Body of pancreas (tissue), 4 donors: Measurements from ENCODE around the gene PFKM. TPM values are rescaled to one million over a fixed set of nuclear protein-coding genes. Genes with fewer than 3 reads are reported as not detected.

Experiments
- ATAC-seq: fragments of 150-250 bp; one replicate; pipeline ENCODE4 v1.9.1; 2016
- DNase-seq, 4 donors: peaks; one replicate each; pipeline ENCODE4 v3.0.0-alpha.2; 2019
- H3K27ac ChIP-seq, 4 donors: fragments of 200-600 bp; sonication (generic); 1 replicate in 3 of 4; 2 replicates in 1 of 4; pipeline versions ENCODE4 v1.5.1 to v1.6.1; 2016 to 2019; ENCODE audit warnings: mild to moderate bottlenecking in 1 of 4, mixed read lengths in 1 of 4, moderate library complexity in 1 of 4
- H3K27me3 ChIP-seq, 2 donors: fragments of 200-600 bp; sonication (generic); one replicate each; pipeline ENCODE4 v1.6.0; 2016; ENCODE audit warnings: mild to moderate bottlenecking in 1 of 2
- H3K36me3 ChIP-seq, 2 donors: fragments of 200-600 bp; sonication (generic); replicated peaks in 1 of 2; 2 replicates each; pipeline ENCODE4 v1.5.1; 2016; ENCODE audit warnings: low read depth in 2 of 2; ENCODE audit not compliant: insufficient read depth in 1 of 2
- H3K4me1 ChIP-seq: fragments of 200-600 bp; sonication (generic); one replicate; pipeline ENCODE4 v1.6.0; 2016
- H3K4me3 ChIP-seq, 2 donors: fragments of 200-600 bp; sonication (generic); 1 replicate in 1 of 2; 2 replicates in 1 of 2; pipeline ENCODE4 v1.5.1; 2016 to 2019
- H3K9me3 ChIP-seq, 3 donors: fragments of 200-600 bp; sonication (generic); 1 replicate in 2 of 3; 2 replicates in 1 of 3; pipeline ENCODE4 v1.5.1; 2016
- POLR2A ChIP-seq, 3 donors: fragments of 450-650 bp; IDR thresholded peaks; one replicate each; pipeline ENCODE4 v1.6.1; 2016; ENCODE audit warnings: antibody characterized with exemption in 3 of 3, mild to moderate bottlenecking in 2 of 3
- WGBS, 2 donors: methylation state at CpG; one replicate each; pipeline ENCODE4 v1.1.5; 2017; 5-methylcytosine and 5-hydroxymethylcytosine counted together
- intact Hi-C: fragments of 100-400 bp; cut with DNase I; formaldehyde crosslinking; loops from one replicate; pipeline ENCODE4 v1.15.1; 2023
- total RNA-seq, 2 donors: library from RNA; depleted of rRNA; stranded (reverse); fragments of >200 nt; gene quantifications; one replicate each; pipeline ENCODE4 v1.1.0, GENCODE V29; 2016
- TF ChIP-seq, protein P1 (sequence below), 7 experiments: fragments of 450-650 bp in 4 of 7; fragments of 200-600 bp in 3 of 7; sonication (generic) in 3 of 7; IDR thresholded peaks; one replicate each; pipeline ENCODE4 v1.5.1; 2016 to 2019; ENCODE audit warnings: antibody characterized with exemption in 7 of 7

PFKM gene
- total RNA-seq, 2 donors from 2014 or later: 14.3 to 16.8 TPM

DNA sequence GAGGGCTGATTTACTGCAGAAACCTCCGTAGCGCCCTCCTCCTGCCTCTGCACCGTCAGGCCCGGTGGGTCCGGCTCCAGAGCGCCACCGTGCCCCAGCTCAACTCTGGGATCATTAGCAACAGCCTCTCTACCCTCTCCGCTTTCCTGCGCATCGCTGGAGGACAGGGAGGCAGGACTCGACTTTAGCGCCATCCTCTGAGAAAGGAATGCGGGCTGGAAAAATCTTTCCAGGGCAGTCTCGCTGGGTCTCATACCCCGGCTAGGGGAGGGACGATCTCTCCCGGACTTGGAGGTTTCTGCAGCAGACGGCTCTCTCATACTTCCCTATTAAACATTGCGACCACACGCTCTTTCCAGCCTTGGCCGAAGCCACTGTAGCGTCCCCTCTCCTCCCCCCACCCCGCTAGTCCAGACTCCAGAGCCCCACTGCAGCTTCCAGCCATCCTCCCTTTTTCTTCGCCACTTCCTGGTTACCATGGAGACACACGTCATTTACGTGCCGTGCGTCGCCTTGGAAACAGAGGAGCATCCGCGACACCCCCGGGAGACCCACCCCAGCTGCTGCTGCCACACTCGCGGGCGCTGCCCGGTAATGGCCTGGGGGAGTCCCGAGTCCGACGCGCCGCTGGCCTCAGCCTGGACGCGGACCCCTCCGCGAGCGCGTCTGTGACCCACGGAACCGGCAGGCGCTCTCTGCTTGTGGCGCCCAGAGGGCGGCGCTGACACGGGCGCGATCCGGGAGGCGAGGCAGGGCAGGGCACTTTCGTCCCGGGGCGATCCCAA lies 64.1 kb downstream of the PFKM start, which contains the start of gene CCDC184:
CCDC184 (plus strand) TSS at position 554 of the 785 bp plus-strand sequence. CDS start 479 bp downstream, outside the sequence.
- Histone ChIP-seq H3K4me1 (peaks cover 22% of the 10 kb centered on the region), H3K27ac (peak within 1 kb of the TSS in 2 of 4 donors; percentile 1 to 43), H3K36me3 (no peaks in the 10 kb centered on the region), H3K9me3 (no peaks in the 10 kb centered on the region), H3K4me3 (peak within 1 kb of the TSS; percentile 9 to 11), H3K27me3 (peaks cover 0 to 20% of the 10 kb centered on the region in 2 donors)
- intact Hi-C loops: no loop called here
- WGBS, 2 donors: 2% methylated on average over 27 to 59 of the region's 61 CpGs
- peak in 2 of 3 donors; percentile 20 to 36 for TF ChIP-seq POLR2A (IDR thresholded peaks at IDR 0.05)
- TF ChIP-seq, protein P1, sequence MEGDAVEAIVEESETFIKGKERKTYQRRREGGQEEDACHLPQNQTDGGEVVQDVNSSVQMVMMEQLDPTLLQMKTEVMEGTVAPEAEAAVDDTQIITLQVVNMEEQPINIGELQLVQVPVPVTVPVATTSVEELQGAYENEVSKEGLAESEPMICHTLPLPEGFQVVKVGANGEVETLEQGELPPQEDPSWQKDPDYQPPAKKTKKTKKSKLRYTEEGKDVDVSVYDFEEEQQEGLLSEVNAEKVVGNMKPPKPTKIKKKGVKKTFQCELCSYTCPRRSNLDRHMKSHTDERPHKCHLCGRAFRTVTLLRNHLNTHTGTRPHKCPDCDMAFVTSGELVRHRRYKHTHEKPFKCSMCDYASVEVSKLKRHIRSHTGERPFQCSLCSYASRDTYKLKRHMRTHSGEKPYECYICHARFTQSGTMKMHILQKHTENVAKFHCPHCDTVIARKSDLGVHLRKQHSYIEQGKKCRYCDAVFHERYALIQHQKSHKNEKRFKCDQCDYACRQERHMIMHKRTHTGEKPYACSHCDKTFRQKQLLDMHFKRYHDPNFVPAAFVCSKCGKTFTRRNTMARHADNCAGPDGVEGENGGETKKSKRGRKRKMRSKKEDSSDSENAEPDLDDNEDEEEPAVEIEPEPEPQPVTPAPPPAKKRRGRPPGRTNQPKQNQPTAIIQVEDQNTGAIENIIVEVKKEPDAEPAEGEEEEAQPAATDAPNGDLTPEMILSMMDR (IDR thresholded peaks at IDR 0.05): peak in 3 of 7 experiments; percentile 6 to 9 (median 8)
- DNase-seq (peak; percentile 38 to 72 (median 60)), ATAC-seq (peak; percentile 69)

DNA sequence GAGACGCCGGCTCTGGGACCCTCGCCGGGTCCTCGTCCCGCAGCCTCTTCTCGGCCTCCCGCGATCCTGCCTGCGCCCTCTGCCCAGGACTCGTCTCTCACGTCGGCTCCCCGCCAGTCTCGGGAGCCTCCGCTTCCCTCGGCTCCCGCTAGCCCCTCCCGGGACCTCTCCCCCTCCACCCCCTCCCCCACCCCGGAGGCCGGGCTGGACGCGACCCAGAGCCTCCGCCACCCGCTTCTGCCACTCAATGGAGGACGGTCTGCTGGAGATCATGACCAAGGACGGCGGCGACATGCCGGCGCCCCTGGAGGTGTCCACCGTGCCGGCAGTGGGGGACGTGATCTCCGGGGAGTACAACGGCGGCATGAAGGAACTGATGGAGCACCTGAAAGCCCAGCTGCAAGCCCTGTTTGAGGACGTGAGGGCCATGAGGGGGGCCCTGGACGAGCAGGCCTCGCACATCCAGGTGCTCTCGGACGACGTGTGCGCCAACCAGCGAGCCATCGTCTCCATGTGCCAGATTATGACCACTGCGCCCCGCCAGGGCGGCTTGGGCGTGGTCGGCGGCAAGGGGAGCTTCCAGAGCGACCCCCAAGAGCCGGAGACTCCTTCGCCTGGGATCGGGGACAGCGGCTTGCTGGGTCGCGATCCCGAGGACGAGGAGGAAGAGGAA lies 64.8 kb downstream of the PFKM start:
- peak in 1 of 4 donors; percentile 9 for DNase-seq
- no peak overlapping the region for H3K27ac ChIP-seq
- no peaks in the 10 kb centered on the region for H3K36me3 ChIP-seq
- intact Hi-C loops: no loop called here
- WGBS, 2 donors: 0 to 11% methylated on average over 11 to 49 of the region's 61 CpGs
- H3K4me3 ChIP-seq: peak overlapping the region; percentile 9 to 11
- H3K27me3 ChIP-seq: peaks cover 0 to 20% of the 10 kb centered on the region in 2 donors
- no peaks in the 10 kb centered on the region for H3K9me3 ChIP-seq
- peak; percentile 15 for ATAC-seq
- H3K4me1 ChIP-seq: peaks cover 22% of the 10 kb centered on the region
- TF ChIP-seq POLR2A (IDR thresholded peaks at IDR 0.05): no peak
- TF ChIP-seq, protein P1 (IDR thresholded peaks at IDR 0.05): no peak

DNA sequence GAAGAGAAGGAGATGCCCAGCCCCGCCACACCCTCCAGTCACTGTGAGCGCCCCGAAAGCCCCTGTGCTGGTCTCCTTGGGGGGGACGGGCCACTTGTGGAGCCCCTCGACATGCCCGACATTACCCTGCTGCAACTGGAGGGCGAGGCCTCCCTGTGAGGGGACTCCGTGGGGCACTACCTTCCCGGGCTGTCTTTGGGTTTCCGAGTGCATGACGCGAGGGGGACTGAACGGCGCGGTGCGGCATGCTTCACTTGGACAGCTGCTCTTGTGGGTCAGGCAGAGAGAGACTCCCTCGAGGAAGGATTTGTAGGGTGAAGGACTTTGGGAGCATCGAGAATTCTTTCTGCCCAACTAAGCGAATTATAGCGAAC lies 65.4 kb downstream of the PFKM start:
- ATAC-seq: no peak
- no peak for DNase-seq
- Histone ChIP-seq H3K4me1 (peaks cover 22% of the 10 kb centered on the region), H3K27ac (no peak overlapping the region), H3K4me3 (no peak overlapping the region), H3K36me3 (no peaks in the 10 kb centered on the region), H3K9me3 (no peaks in the 10 kb centered on the region), H3K27me3 (peaks cover 0 to 20% of the 10 kb centered on the region in 2 donors)
- WGBS, 2 donors: 6 to 14% methylated on average over 13 to 19 of the region's 20 CpGs
- TF ChIP-seq POLR2A (IDR thresholded peaks at IDR 0.05): no peak
- TF ChIP-seq, protein P1 (IDR thresholded peaks at IDR 0.05): no peak
- intact Hi-C loops: no loop called here

DNA sequence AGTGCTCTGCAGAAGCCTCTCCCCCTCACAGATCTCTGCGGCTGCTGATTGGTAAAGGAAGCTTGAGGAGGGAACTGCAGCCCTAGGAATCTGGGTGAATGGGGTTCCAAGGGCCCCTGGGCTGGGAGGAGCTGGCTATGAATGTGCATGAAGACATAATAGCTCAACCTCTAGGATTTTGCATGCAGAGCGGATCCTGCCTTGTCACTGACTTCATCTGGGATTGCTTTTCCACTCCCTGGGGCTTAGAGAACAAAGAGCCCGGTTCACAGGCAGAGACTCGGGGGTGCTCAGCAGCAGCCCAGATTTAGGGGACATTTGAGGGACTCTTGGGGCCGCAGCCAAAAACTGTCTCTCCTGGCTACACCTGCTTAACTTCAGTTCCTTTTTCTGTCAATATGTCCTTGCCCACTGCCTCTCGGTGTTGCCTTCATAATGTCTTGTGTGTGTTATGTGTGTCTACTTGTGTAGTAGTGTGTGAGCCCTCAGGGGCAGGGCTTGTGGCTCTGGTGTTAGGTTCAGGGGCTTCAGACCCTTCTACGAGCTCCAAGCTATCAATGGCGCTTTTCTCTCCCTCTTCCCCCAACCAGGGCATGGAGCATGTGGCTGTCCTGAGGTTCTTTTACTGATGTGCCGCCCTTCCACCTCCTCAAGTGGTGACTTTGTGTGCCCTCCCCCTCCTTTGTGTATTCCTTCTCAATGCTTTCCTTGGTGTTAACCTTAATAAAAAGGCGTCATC lies 66.2 kb downstream of the PFKM start:
- no peaks in the 10 kb centered on the region for H3K36me3 ChIP-seq
- no peak overlapping the region for H3K27ac ChIP-seq
- peaks cover 22% of the 10 kb centered on the region for H3K4me1 ChIP-seq
- intact Hi-C loops: no loop called here
- DNase-seq (no peak), ATAC-seq (no peak)
- H3K27me3 ChIP-seq: peaks cover 0 to 20% of the 10 kb centered on the region in 2 donors
- H3K9me3 ChIP-seq: no peaks in the 10 kb centered on the region
- 62% methylated on average over 10 of the region's 10 CpGs for WGBS, 2 donors
- no peak for TF ChIP-seq POLR2A (IDR thresholded peaks at IDR 0.05)
- TF ChIP-seq, protein P1 (IDR thresholded peaks at IDR 0.05): no peak
- H3K4me3 ChIP-seq: no peak overlapping the region
